Hypothalamus (tissue), 51 donors: ENCODE measurements around the gene ZNF493.

Experiments used
- DNase-seq, 51 donors: peaks; one replicate each; lab custom pipeline; 2025; lab: John Stamatoyannopoulos, UW

ZNF493 gene

DNA sequence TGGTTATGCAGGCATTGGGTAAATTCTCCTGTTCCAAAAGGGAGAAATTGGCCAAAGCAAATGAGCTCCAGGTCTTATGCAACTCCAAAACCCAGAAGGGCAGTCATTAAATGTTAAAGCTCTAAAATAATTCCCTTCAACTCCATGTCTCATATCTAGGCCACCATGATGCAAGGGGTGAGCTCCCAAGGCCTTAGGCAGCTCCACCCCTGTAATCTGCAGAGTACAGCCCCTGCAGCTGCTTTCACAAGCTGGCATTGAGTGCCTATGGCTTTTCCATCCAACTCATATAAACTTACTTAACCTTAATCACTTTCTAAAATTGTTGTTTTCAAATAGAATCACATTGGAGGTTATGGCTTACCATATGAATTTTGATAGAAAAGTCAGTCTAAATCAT is 63.8 kb downstream of the ZNF493 start:
- no peak for DNase-seq

DNA sequence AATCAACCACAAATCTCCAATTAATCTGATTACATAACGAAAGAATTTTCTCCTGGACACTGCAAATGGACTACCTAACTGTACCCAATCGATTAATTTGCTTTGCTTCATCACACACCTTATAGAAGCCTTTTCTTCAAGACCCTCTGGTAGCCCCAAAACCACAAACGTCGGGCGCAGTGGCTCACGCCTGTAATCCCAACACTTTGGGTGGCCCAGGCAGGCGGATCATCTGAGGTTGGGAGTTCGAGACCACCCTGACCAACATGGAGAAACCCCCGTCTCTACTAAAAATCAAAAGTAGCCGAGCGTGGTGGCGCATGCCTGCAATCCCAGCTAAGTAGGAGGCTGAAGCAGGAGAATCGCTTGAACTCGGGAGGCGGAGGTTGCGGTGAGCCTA is 65.6 kb downstream of the ZNF493 start:
- DNase-seq: no peak

DNA sequence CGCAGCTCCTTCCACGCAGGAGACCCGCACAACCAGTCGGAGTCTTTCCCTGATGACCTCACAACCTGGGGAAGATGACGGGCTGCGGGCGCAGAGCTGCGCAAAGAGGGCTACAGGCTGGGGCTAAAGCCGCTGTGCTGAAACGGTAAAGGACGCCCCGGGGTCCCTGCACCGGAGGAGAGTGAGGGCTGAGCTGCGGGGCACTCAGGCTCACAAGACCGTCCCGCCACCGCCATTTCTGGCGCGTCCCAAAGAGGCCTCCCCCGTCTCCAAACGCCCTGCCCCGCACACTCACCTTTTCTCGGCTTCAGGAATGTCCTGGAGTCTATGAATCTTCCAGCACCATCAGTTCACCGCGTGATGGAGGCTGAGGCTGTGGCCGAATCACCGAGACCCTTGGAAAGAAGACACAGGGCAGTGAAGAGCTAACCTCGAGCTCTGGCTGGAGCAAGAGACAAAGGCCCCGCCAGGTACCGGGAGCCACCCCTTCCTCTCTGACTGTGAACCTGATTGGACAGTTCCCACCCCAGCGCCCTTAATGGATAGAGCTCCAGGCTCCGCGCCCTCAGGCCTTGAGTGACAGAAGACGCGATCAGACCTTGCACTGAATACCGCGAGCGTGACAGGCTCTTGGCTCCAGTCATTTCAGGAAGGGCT is 66.6 kb downstream of the ZNF493 start:
- peak in 23 of 51 donors; percentile 4 to 51 (median 19) for DNase-seq

DNA sequence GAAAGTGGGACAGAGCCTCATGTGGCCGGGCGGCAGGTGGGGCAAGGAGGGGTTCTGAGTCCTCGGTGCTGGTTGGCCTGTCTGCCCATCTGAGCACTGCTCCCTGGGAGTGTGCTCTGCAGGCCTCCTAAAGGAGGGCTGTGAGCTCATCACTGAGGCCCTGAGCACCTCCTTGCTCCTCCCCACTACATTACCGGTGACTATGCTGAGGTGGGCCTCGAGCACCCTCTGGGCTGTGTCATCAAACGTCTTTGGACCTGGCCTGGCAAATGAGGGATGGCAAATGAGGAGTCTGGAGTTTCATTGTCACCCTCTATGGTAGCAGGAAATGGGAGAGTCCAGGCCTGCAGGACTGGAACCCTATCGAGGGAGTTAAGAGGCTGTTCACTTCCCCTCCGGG is 69.7 kb downstream of the ZNF493 start:
- DNase-seq: no peak

DNA sequence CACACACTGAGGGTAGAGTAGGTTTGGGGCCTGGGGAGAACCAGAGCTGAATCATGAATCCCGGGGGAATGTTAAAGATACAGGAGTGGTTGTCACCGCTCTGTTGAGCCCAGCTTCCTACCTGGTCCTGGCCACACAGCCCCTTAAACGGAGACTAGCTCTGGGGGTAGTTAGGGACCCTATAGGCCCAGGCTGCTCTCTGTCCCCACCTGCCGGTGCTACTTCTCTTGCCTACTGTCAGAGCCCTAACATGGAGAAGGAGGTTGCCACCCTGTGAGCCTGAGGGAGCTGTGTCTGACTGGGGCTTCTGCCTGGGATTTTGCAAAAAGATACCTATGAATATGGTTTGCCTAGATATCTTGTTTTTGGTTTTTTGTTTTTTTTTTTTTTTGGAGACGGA is 71.9 kb downstream of the ZNF493 start:
- DNase-seq: no peak

DNA sequence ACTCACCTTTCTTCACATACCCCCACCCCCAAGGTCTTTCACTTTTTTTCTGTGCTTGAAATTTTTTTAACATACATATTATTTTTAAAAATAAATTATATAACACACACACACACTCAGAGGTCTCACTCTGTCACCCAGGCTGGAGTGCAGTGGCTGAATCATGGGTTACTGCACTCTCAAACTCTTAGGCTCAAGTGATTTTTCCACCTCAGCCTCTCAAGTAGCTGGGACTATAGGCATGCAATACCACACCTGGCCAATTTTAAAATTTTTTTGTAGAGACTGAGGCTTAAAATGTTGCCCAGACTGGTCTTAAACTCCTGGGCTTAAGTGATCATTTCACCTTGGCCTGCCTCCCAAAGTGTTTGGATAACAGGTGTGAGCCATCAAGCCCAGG is 75.6 kb downstream of the ZNF493 start:
- no peak for DNase-seq

DNA sequence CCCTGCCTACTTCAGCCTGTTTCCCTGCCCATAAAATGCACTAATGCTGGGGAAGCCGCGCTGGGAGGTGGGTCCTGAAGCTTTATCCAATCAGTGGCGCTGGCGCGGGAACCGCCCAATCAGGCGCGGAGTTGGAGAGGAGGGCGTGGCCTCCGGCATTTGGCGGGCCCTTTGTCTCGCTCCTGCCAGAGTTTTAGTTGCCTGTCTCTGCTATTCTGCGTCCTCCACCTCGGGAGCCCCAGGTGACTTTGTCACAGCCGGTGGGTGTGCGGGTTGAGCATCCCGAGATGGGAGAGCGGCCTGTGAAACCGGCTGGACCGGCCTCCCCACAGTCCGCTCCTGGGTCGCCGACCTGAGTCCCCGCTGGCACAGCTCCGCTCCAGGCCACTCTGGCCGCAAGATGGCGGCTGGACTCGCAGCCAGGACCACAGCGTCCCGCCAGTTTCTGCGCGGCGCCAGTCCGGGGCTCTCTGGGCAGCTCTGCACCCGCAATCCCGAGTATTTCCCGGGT is 77.8 kb downstream of the ZNF493 start:
- DNase-seq: peak in 50 of 51 donors; percentile 11 to 87 (median 66)
